COLO668 (cell line): ENCODE results near the gene FAM209B.
"Not testable (repeated sequence)": the region's sequence is repeated elsewhere in the genome, so short reads cannot be mapped to it uniquely, and the experiment has no call there.

Experiments
- DNase-seq: peaks from one replicate; lab custom pipeline; 2025; ENCODE audit not compliant: unreplicated experiment; lab: John Stamatoyannopoulos, UW

FAM209B gene, protein sequence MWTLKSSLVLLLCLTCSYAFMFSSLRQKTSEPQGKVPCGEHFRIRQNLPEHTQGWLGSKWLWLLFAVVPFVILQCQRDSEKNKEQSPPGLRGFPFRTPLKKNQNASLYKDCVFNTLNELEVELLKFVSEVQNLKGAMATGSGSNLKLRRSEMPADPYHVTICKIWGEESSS

GRCh38 chr20:56532946-56533345 lies at the start of gene FAM209B:
Gene FAM209B, plus strand, starts transcription at chr20:56533246. Its CDS starts 96 bp downstream, at chr20:56533342.
- not testable (repeated sequence) for DNase-seq

DNA sequence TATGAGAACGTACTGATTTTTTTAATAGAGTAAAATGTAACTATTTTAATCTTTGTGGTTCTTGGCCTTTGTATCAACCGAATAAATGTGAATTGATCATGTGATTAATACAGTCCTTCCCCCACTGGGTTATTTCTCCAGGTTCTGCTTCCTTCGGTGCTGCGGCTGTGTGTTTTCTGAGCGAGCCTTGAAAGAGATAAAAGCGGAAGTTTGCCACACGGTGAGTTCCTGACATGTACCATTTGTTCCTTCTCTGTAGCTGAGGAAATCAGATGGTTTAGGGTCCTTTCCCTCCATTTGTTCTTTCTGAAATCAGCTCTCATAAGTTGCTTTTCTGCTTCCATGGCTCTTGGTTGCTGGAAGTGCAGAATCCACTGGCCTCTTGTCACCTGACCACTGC lies 49.1 kb upstream of the FAM209B start:
- DNase-seq, result no peak

GRCh38 chr20:56487216-56487615 lies 45.8 kb upstream of the FAM209B start:
- no peak for DNase-seq

- DNase-seq, result no peak
Measured at GRCh38 chr20:56488566-56488965, 44.5 kb upstream of the FAM209B start.

GRCh38 chr20:56501116-56501515 lies 31.9 kb upstream of the FAM209B start:
- no peak for DNase-seq

GRCh38 chr20:56503916-56504315 lies 29.1 kb upstream of the FAM209B start:
- DNase-seq, result no peak

DNA sequence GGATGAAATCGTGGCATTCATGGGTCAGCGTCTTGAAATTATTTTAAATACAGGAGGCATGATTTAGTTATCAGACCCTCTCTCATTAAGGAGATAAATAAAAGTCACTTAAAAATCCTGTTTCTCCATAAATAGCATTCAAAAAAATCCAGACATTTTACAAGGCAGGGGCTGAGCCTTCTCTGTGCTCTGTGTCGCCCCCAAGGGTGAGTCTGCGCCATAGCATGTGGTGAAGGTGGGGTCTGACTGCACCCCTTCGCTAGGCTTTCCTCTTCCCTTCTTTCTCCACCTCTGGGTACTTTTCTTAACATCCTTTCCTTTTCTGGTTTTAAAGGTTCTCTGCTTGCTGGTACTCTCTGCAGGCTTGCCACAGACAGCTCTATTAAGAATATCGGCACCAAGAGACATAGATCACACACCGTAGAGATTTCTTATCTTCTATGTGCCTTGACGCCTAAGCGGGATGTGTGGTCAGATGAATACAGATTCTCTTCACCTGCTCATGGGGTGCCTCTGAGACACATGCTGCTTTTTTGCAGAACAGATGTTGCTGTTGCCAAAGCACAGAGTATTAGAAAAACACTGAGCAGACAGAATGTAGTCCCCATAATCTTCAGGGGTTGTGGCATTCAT lies 28.6 kb upstream of the FAM209B start:
- DNase-seq, result no peak

DNA sequence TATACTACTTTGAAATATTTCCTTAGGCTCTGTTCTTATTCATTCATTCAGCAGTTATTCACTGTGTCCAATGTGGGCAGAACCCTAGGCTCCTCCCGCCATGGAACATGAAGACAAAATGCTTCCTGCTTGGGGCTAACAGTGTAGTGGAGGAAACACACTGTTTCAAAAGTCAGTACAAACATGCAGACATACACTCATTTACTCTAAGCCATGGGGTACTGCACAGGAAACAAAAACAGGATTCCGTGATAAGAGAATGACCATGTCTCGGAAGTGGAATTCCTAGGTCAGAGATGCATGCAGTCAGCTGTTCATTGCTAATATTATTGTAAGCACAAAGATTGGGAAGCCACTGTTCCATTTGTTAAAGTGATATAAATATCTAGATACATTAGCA lies 26.9 kb upstream of the FAM209B start:
- DNase-seq, result no peak

DNA sequence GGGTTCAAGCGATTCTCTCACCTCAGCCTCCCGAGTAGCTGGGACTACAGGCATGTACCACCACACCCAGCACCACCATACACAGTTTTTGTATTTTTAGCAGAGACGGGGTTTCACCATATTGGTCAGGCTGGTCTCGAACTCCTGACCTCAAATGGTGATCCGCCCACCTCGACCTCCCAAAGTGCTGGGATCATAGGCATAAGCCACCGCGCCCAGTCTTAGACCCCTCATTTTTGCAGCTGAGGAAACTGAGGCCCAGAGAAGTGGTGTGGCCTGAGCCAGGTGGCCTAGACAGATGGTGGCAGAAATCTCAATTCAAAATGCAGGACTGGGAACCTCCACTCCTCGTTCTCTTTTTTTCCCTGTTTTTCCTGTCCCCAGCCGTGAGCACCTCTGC lies 21.1 kb upstream of the FAM209B start:
- DNase-seq, result no peak

GRCh38 chr20:56513161-56514150 lies 19.6 kb upstream of the FAM209B start:
- no peak for DNase-seq

- no peak for DNase-seq
Measured at GRCh38 chr20:56516631-56517030, 16.4 kb upstream of the FAM209B start.

GRCh38 chr20:56517211-56517610 lies 15.8 kb upstream of the FAM209B start:
- no peak for DNase-seq

- DNase-seq, result no peak
Measured at GRCh38 chr20:56517641-56518040, 15.4 kb upstream of the FAM209B start.

- DNase-seq, result no peak
Measured at GRCh38 chr20:56518126-56518525, 14.9 kb upstream of the FAM209B start.

DNA sequence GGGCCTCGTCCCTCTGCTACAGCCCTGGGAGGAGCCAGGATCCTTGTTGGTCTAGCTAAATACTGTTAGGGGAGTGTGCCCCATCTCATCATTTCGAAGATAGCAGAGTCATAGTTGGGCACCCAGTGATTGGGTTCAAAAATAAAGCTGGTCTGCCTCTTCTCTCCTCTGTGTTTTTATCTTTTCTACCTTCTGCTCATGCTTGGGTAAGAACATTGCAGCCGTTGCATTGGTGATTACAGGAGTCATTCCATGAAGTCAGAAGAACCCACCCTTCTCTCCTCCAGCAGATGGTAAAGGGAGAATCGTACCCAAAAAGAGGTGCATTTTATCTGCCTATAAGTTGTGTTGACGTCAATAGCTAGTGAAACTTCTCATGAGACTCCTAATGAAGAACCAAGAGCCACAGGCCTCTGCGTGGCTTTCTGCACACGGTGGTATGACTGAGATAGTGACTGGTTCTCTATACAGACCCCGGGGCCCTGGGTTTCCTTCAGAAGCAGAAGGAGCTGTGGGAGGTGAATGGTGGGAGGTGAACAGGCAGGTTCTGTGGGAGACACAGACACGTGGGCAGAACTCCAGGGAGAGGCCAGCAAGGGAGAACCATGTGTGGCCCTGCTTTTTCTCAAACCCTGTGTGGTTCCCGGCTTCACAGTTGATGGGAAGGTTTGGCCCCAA lies 14.2 kb upstream of the FAM209B start:
- DNase-seq, result no peak

GRCh38 chr20:56519551-56519950 lies 13.5 kb upstream of the FAM209B start:
- no peak for DNase-seq

GRCh38 chr20:56520180-56520579 lies 12.9 kb upstream of the FAM209B start:
- DNase-seq, result no peak

DNA sequence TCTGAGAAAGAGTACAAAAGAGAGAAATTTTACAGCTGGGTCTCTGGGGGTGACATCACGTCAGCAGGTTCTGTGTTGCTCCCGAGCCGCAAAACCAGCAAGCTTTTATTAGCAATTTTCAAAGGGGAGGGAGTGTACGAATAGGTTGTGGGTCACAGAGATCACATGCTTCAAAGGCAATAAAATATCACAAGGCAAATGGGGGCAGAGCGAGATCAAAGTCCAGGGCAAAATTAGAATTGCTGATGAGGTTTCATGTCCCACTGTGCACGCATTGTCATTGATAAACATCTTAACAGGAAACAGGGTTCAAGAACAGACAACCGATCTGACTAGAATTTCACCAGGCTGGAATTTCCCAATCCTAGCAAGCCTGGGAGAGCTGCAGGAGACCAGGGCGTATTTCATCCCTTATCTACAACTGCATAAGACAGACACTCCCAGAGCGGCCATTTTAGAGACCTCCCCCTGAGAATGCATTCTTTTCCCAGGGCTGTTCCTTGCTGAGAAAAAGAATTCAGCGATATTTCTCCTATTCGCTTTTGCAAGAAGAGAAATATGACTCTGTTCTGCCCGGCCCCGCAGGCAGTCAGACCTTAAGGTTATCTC lies 12.2 kb upstream of the FAM209B start:
- not testable (repeated sequence) for DNase-seq

- DNase-seq, result no peak
Measured at GRCh38 chr20:56522311-56522710, 10.7 kb upstream of the FAM209B start.

GRCh38 chr20:56524444-56524843 lies 8.6 kb upstream of the FAM209B start, which contains the start of gene FAM209A:
Gene FAM209A, plus strand, starts transcription at chr20:56524744. Its CDS starts 65 bp downstream, at chr20:56524809.
- DNase-seq, result not testable (repeated sequence)

GRCh38 chr20:56527521-56527920 lies 5.5 kb upstream of the FAM209B start:
- no peak for DNase-seq
